HL-60 (cell line): ENCODE data around the gene PTGFR.

Experiments used
- DNase-seq, 2 experiments: peaks; one replicate each; pipeline ENCODE4 v3.0.0-alpha.2; 2010 to 2020; ENCODE audit warnings: low read depth in 1 of 2, low spot score in 1 of 2
- H3K27ac ChIP-seq: fragments of 250-450 bp; sonication (Bioruptor Pico); replicated peaks from 2 replicates; pipeline ENCODE4 v1.5.1; 2020; ENCODE audit warnings: mild to moderate bottlenecking, moderate library complexity
- H3K27me3 ChIP-seq: fragments of 250-450 bp; sonication (Bioruptor Pico); 2 replicates; pipeline ENCODE4 v1.5.1; 2021; ENCODE audit warnings: mild to moderate bottlenecking, moderate library complexity; ENCODE audit not compliant: insufficient read depth, poor library complexity, severe bottlenecking
- H3K4me3 ChIP-seq: replicated peaks from 2 replicates; pipeline ENCODE4 v1.5.1; 2011; ENCODE audit warnings: mild to moderate bottlenecking, control low read depth, low read length; ENCODE audit not compliant: insufficient read depth
- CTCF ChIP-seq: IDR thresholded peaks from one replicate; pipeline ENCODE4 v1.5.1; 2011; ENCODE audit warnings: low read length, control low read depth, inconsistent platforms; ENCODE audit not compliant: insufficient read depth
- GABPA ChIP-seq: IDR thresholded peaks from 2 replicates; pipeline ENCODE4 v1.6.1; 2012; ENCODE audit warnings: low read depth
- POLR2AphosphoS5 ChIP-seq: IDR thresholded peaks from 2 replicates; pipeline ENCODE4 v1.6.1; 2012; ENCODE audit warnings: low read depth
- SPI1 ChIP-seq: IDR thresholded peaks from 2 replicates; pipeline ENCODE4 v1.6.1; 2012; ENCODE audit warnings: low read depth, mild to moderate bottlenecking, borderline replicate concordance
- TF ChIP-seq, protein P1 (sequence below): IDR thresholded peaks from 2 replicates; pipeline ENCODE4 v1.6.1; 2012; ENCODE audit warnings: low read depth; ENCODE audit not compliant: insufficient replicate concordance

Gene PTGFR

GRCh38 chr1:78491451-78492071, 787 bp downstream of the PTGFR start:
- Histone ChIP-seq H3K4me3 (no peak overlapping the region), H3K27me3 (peaks cover 12% of the 10 kb centered on the region), H3K27ac (no peak overlapping the region)
- no peak for DNase-seq
- TF ChIP-seq SPI1 (no peak), POLR2AphosphoS5 (no peak), CTCF (no peak), GABPA (no peak)
- TF ChIP-seq, protein P1, sequence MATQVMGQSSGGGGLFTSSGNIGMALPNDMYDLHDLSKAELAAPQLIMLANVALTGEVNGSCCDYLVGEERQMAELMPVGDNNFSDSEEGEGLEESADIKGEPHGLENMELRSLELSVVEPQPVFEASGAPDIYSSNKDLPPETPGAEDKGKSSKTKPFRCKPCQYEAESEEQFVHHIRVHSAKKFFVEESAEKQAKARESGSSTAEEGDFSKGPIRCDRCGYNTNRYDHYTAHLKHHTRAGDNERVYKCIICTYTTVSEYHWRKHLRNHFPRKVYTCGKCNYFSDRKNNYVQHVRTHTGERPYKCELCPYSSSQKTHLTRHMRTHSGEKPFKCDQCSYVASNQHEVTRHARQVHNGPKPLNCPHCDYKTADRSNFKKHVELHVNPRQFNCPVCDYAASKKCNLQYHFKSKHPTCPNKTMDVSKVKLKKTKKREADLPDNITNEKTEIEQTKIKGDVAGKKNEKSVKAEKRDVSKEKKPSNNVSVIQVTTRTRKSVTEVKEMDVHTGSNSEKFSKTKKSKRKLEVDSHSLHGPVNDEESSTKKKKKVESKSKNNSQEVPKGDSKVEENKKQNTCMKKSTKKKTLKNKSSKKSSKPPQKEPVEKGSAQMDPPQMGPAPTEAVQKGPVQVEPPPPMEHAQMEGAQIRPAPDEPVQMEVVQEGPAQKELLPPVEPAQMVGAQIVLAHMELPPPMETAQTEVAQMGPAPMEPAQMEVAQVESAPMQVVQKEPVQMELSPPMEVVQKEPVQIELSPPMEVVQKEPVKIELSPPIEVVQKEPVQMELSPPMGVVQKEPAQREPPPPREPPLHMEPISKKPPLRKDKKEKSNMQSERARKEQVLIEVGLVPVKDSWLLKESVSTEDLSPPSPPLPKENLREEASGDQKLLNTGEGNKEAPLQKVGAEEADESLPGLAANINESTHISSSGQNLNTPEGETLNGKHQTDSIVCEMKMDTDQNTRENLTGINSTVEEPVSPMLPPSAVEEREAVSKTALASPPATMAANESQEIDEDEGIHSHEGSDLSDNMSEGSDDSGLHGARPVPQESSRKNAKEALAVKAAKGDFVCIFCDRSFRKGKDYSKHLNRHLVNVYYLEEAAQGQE = no peak

DNA sequence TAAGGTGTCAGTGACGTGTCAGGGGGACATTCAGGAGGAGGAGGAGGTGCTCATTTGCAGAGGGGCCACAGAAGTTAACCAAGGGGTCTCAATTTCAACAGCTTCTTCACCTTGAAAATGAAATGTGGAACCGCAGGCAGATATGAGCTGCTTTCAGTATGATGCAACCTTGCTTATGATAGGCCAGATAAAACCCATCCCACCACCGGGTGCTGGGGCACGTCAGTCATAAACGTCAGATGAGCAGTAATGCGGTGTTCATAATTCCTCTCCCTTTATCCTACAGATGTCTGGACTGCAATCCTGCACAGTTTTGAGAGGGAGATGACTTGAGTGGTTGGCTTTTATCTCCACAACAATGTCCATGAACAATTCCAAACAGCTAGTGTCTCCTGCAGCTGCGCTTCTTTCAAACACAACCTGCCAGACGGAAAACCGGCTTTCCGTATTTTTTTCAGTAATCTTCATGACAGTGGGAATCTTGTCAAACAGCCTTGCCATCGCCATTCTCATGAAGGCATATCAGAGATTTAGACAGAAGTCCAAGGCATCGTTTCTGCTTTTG, 1.7 kb downstream of the PTGFR start:
- Histone ChIP-seq H3K27ac (no peak overlapping the region), H3K4me3 (no peak overlapping the region), H3K27me3 (peaks cover 12% of the 10 kb centered on the region)
- DNase-seq = no peak
- TF ChIP-seq CTCF = no peak
- TF ChIP-seq, protein P1 = no peak
- TF ChIP-seq SPI1 = no peak
- TF ChIP-seq GABPA = no peak
- no peak for TF ChIP-seq POLR2AphosphoS5

DNA sequence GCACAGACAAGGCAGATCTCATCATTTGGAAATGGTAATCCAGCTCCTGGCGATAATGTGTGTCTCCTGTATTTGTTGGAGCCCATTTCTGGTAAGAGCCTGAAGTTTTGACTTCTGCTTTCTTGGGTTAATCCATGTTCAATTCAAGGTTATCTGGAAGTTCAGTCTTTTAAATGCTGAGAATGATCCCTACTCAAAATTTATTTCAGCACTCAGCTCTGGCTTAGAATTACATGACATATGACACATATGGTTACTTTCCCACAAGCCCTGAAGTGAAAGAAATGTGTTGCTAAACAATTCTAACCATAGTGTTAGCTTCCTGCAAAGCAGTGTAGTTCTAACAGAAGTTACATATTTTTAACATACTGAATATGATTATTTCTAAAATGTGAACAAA, 2.7 kb downstream of the PTGFR start:
- peaks cover 12% of the 10 kb centered on the region for H3K27me3 ChIP-seq
- no peak for DNase-seq
- no peak overlapping the region for H3K4me3 ChIP-seq
- no peak overlapping the region for H3K27ac ChIP-seq
- no peak for TF ChIP-seq CTCF
- no peak for TF ChIP-seq POLR2AphosphoS5
- TF ChIP-seq, protein P1 = no peak
- TF ChIP-seq SPI1 = no peak
- no peak for TF ChIP-seq GABPA
